K562 (cell line): Measurements from ENCODE around the gene CTSZ. TPM values are rescaled to one million over a fixed set of nuclear protein-coding genes. Genes with fewer than 3 reads are reported as not detected.

ENCODE experiments used
- ATAC-seq: fragments of 200-7000 bp; cut with Tn5 transposase; 3 replicates; pipeline ENCODE4 v1.9.1; 2020; ENCODE audit warnings: moderate library complexity
- BruUV-seq: library from RNA; stranded (reverse); fragments of 400-500 nt; replicated peaks from 2 replicates; lab custom pipeline; 2021; lab: Mats Ljungman, UMichigan
- CTCF ChIA-PET: fragments of 300-600 bp; formaldehyde crosslinking; extraction: SDS; loops from one replicate; lab custom pipeline; 2021; ENCODE audit warnings: low intra/inter-chr PET ratio; lab: Yijun Ruan, JAX
- POLR2A ChIA-PET: fragments of 300-600, 350-650 bp; sonication (Branson Sonifier 250); formaldehyde crosslinking; extraction: SDS; loops from one replicate; lab custom pipeline; 2021; ENCODE audit warnings: antibody characterized with exemption, inconsistent platforms; lab: Yijun Ruan, JAX
- DNase-seq, 4 experiments: peaks; one replicate each; pipeline versions ENCODE4 v3.0.0 to v3.0.0-alpha.2; 2011 to 2018; ENCODE audit warnings: low spot score in 3 of 4, mixed read lengths in 3 of 4; ENCODE audit errors: extremely low read depth in 1 of 4
- FAIRE-seq: peaks from 2 replicates; lab custom pipeline; 2011; peaks lifted over from hg19 to GRCh38; lab: Jason Lieb, UNC
- H2AFZ ChIP-seq: 2 replicates; pipeline ENCODE4 v1.6.0; 2011; ENCODE audit warnings: low read depth, low read length, control low read depth, inconsistent platforms
- H3K27ac ChIP-seq: fragments of 200-600 bp; 3 replicates; pipeline ENCODE4 v1.8.0; 2011; ENCODE audit warnings: low read depth, mild to moderate bottlenecking, control low read depth, inconsistent platforms, low read length, moderate library complexity, mixed read lengths; ENCODE audit errors: extremely low read depth
- H3K27me3 ChIP-seq, 2 experiments: fragments of 300-600 bp in 1 of 2; 2 replicates in 1 of 2; 3 replicates in 1 of 2; pipeline versions ENCODE4 v1.6.0 to v1.8.0; 2011; ENCODE audit warnings: inconsistent platforms in 2 of 2, low read length in 2 of 2, mild to moderate bottlenecking in 1 of 2, mixed read lengths in 1 of 2, moderate library complexity in 1 of 2; ENCODE audit not compliant: control insufficient read depth in 2 of 2, insufficient read depth in 2 of 2
- H3K36me3 ChIP-seq: fragments of 300-600 bp; 3 replicates; pipeline ENCODE4 v1.8.0; 2011; ENCODE audit warnings: mild to moderate bottlenecking, low read length, inconsistent platforms; ENCODE audit not compliant: control insufficient read depth, insufficient read depth
- H3K4me1 ChIP-seq, 2 experiments: fragments of 200-600 bp in 1 of 2; replicated peaks in 1 of 2; 2 replicates in 1 of 2; 3 replicates in 1 of 2; pipeline versions ENCODE4 v1.5.1 to v1.8.0; 2011; ENCODE audit warnings: inconsistent platforms in 2 of 2, low read length in 2 of 2, mild to moderate bottlenecking in 1 of 2, mixed read lengths in 1 of 2, moderate library complexity in 1 of 2; ENCODE audit not compliant: control insufficient read depth in 2 of 2, insufficient read depth in 2 of 2
- H3K4me2 ChIP-seq: 2 replicates; pipeline ENCODE4 v1.6.1; 2011; ENCODE audit warnings: low read length, control low read depth, inconsistent platforms, mixed read lengths; ENCODE audit not compliant: insufficient read depth
- H3K4me3 ChIP-seq: fragments of 200-600 bp; sonication (generic), shearing (Covaris generic); 2 replicates; pipeline ENCODE4 v1.5.1; 2016; ENCODE audit warnings: control low read depth, inconsistent platforms
- H3K79me2 ChIP-seq: fragments of 200-600 bp; 3 replicates; pipeline ENCODE4 v1.8.0; 2011; ENCODE audit warnings: low read length, inconsistent platforms; ENCODE audit not compliant: control insufficient read depth, insufficient read depth
- H3K9ac ChIP-seq, 2 experiments: 2 replicates each; pipeline versions ENCODE4 v1.6.0 to v1.6.1; 2011; ENCODE audit warnings: low read depth in 2 of 2, low read length in 2 of 2, control low read depth in 1 of 2, inconsistent platforms in 1 of 2, mild to moderate bottlenecking in 1 of 2, mixed read lengths in 1 of 2; ENCODE audit not compliant: insufficient read depth in 1 of 2
- H3K9me1 ChIP-seq: one replicate; pipeline ENCODE4 v1.6.0; 2011; ENCODE audit warnings: inconsistent platforms, mild to moderate bottlenecking, low read length, moderate library complexity; ENCODE audit not compliant: control insufficient read depth, insufficient read depth
- H3K9me3 ChIP-seq: replicated peaks from 2 replicates; pipeline ENCODE4 v1.5.1; 2011; ENCODE audit warnings: low read depth, low read length, inconsistent platforms; ENCODE audit not compliant: control insufficient read depth, insufficient read depth
- H4K20me1 ChIP-seq: replicated peaks from 2 replicates; pipeline ENCODE4 v1.6.1; 2011; ENCODE audit warnings: low read length, inconsistent platforms, mixed read lengths; ENCODE audit not compliant: control insufficient read depth, insufficient read depth
- ARID3B ChIP-seq: fragments of 250-450 bp; sonication (Bioruptor Pico); IDR thresholded peaks from 2 replicates; pipeline ENCODE4 v1.4.0; 2020; ENCODE audit warnings: borderline replicate concordance
- CCAR2 ChIP-seq: fragments of 200-400 bp; formaldehyde crosslinking; IDR thresholded peaks from 2 replicates; pipeline ENCODE4 v1.6.1; 2017; ENCODE audit warnings: mild to moderate bottlenecking, low read depth, low read length
- DACH1 ChIP-seq: fragments of 450-650 bp; IDR thresholded peaks from 2 replicates; pipeline ENCODE4 v1.6.1; 2018; ENCODE audit not compliant: partially characterized antibody
- ETS1 ChIP-seq: conservative IDR thresholded peaks from 2 replicates; pipeline ENCODE4 v1.6.1; 2011; ENCODE audit warnings: low read depth, mild to moderate bottlenecking, low read length; ENCODE audit not compliant: control insufficient read depth
- GMEB1 ChIP-seq: fragments of 250-450 bp; sonication (Bioruptor Pico); IDR thresholded peaks from 2 replicates; pipeline ENCODE4 v1.4.0; 2020; ENCODE audit warnings: mild to moderate bottlenecking
- POLR2AphosphoS5 ChIP-seq: IDR thresholded peaks from 2 replicates; pipeline ENCODE4 v1.6.1; 2011; ENCODE audit warnings: mild to moderate bottlenecking, low read depth, low read length, moderate library complexity; ENCODE audit not compliant: control insufficient read depth, insufficient read depth
- POLR2G ChIP-seq: fragments of 200-400 bp; formaldehyde crosslinking; IDR thresholded peaks from 2 replicates; pipeline ENCODE4 v1.6.1; 2017; ENCODE audit warnings: low read depth, mild to moderate bottlenecking, antibody characterized with exemption, low read length, moderate library complexity
- RBFOX2 ChIP-seq: fragments of 200-400 bp; formaldehyde crosslinking; IDR thresholded peaks from 2 replicates; pipeline ENCODE4 v1.6.1; 2017; ENCODE audit warnings: low read depth, mild to moderate bottlenecking, low read length, moderate library complexity
- SUPT5H ChIP-seq: fragments of 450-650 bp; IDR thresholded peaks from 2 replicates; pipeline ENCODE4 v1.6.1; 2016
- ZNF699 ChIP-seq: fragments of 250-450 bp; sonication (Bioruptor Pico); IDR thresholded peaks from 2 replicates; pipeline ENCODE4 v1.8.0; 2021; ENCODE audit warnings: mild to moderate bottlenecking, moderate library complexity; ENCODE audit not compliant: insufficient replicate concordance
- WGBS: fragments of 100-300 bp; shearing (Covaris generic); methylation state at CpG from one replicate; pipeline ENCODE4 v1.1.6; 2016; ENCODE audit warnings: low coverage, mixed read lengths; ENCODE audit not compliant: insufficient coverage; ENCODE audit errors: missing lambda C conversion rate; 5-methylcytosine and 5-hydroxymethylcytosine counted together
- in situ Hi-C: fragments of 300-500 bp; cut with MboI; formaldehyde crosslinking; loops from 4 replicates; pipeline ENCODE4 v1.15.0; 2018; ENCODE audit warnings: inconsistent platforms, mixed read lengths
- intact Hi-C: fragments of 100-400 bp; cut with micrococcal nuclease; formaldehyde crosslinking; loops from 2 replicates; pipeline ENCODE4 v1.14.2; 2022
- polyA plus RNA-seq, 8 experiments: library from polyadenylated mRNA; depleted of rRNA in 4 of 8; stranded (reverse) in 5 of 8; unstranded in 3 of 8; fragments of >200 nt; fragmentation: Nextera tagmentation in 2 of 8; fragmentation: Illumina TruSeq in 1 of 8; extraction: Ambion mirVana in 2 of 8; extraction: Trizol in 1 of 8; gene quantifications; 2 replicates each; pipeline versions ENCODE4 v1.2.1 to v1.2.3, GENCODE V29; 2011 to 2014; ENCODE audit warnings: inconsistent platforms in 1 of 8, missing spikeins in 1 of 8
- total RNA-seq, 7 experiments: library from RNA; depleted of rRNA in 6 of 7; stranded (reverse); fragments of >200 nt in 6 of 7; fragmentation: Illumina TruSeq in 2 of 7; extraction: Trizol in 2 of 7; gene quantifications; 2 replicates each; pipeline versions ENCODE4 v1.2.1 to v1.2.3, GENCODE V29; 2011 to 2021; ENCODE audit warnings: low replicate concordance in 1 of 7

The CTSZ gene
- total and polyA plus RNA-seq, 9 of the 15 experiments (the other 6 are each of a cell fraction or from before 2014, with no cell fraction given) = 1.6 to 143 (median 82.8) TPM

GRCh38 chr20:59022754-59023153 is 15.7 kb upstream of the CTSZ start:
- CTCF ChIA-PET = no interaction called here

More at GRCh38 chr20:59022754-59023153, 15.7 kb upstream of the CTSZ start:
- Histone ChIP-seq H3K9me1 (no peaks in the 10 kb centered on the region), H3K79me2 (peaks cover 85% of the 10 kb centered on the region)
- BruUV-seq = no TSS peak
- TF ChIP-seq CCAR2 = no peak
- TF ChIP-seq ARID3B = no peak
- TF ChIP-seq DACH1 = no peak
- TF ChIP-seq GMEB1 = no peak
- no peak for TF ChIP-seq ETS1
- TF ChIP-seq SUPT5H = peak; percentile 20; the same call in 1 of the 2 replicates
- 0 out of 2 replicates have a peak, but pooled peaks have one; percentile 12 for TF ChIP-seq POLR2AphosphoS5
- peak; percentile 51; the same call in 1 of the 2 replicates for TF ChIP-seq POLR2G
- TF ChIP-seq RBFOX2 = peak; percentile 43; the same call in 1 of the 2 replicates
- no peak for TF ChIP-seq ZNF699
- TF ChIP-seq, all 486 proteins: peak for 4
- no peak for DNase-seq
- peaks cover 35 to 40% of the 10 kb centered on the region in 2 experiments for H3K4me1 ChIP-seq
- peak overlapping the region in 1 of 2 experiments; percentile 70; a peak in 1 of 4 replicates for H3K9ac ChIP-seq
- no peak overlapping the region for H3K4me3 ChIP-seq
- no peaks in the 10 kb centered on the region for H3K9me3 ChIP-seq
- intact Hi-C loops (no loop called here), in situ Hi-C loops (no loop called here)
- whole genome bisulfite sequencing = 92% methylated on average over 15 of the region's 15 CpGs
- peak overlapping the region; percentile 96; the same call in 2 of the 3 replicates for H3K27ac ChIP-seq
- FAIRE-seq = no peak
- ATAC-seq = no peak
- POLR2A ChIA-PET = interaction anchor here (0.6 to 4.5 kb wide), 6 partner anchors 8 to 37 kb away, joined by 3 to 31 read pairs (median 4); partner anchors contain the start of gene ATP5F1E
- no peaks in the 10 kb centered on the region for H3K27me3 ChIP-seq
- peaks cover 64% of the 10 kb centered on the region for H3K36me3 ChIP-seq
- H4K20me1 ChIP-seq = no peaks in the 10 kb centered on the region; the same call in 1 of the 2 replicates
- no peak overlapping the region for H2AFZ ChIP-seq
- H3K4me2 ChIP-seq = no peak overlapping the region
